GM18870 (cell line): ENCODE data around the gene IL24.

ENCODE experiments used
- ATAC-seq: cut with Tn5 transposase; IDR thresholded peaks from one replicate; pipeline ENCODE4 v1.9.1; 2021; ENCODE audit warnings: moderate library complexity; ENCODE audit not compliant: unreplicated experiment

The IL24 gene

DNA sequence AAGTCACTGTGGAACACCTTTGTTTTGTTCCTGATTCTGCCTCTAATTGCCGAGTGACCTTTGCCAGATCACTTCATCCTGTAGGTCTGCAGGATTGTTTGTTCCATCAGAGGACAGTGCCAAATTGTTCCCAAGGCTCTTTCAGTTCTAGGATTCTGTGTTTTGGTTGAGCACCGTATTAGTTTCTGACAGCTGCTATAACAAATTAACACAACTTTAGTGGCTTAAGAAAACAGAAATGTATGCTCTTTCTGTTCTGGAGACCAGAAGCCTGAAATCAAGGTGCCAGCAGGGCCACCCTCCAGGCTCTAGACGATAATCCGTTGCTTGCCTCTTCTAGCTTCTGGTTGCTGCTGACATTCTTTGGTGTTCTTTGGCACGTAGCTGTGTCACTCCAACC lies 52.4 kb downstream of the IL24 start:
- no peak for ATAC-seq

- no peak for ATAC-seq
Observed at GRCh38 chr1:206951318-206952100, 54.3 kb downstream of the IL24 start.

- ATAC-seq: no peak
Observed at GRCh38 chr1:206952171-206952570, 54.9 kb downstream of the IL24 start.

DNA sequence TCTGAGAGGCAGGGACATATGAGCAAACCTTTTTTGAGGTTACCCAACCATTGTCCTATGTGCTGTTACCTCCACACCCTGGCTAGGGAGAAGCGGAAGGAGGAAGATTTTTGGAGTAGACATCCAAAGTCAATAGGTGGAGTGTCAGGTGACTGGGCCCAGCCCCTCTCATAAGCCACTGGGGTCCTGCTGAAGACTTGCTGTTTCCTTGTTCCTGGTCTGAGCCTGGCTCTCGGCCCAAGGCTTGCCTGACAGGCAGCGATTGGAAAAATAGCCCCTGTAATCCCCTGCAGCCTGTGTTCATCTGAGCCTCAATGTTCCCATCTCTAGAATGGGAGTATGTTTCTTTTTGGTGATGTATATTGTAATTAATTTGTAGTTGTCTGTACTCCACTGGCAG lies 55.9 kb downstream of the IL24 start:
- no peak for ATAC-seq

DNA sequence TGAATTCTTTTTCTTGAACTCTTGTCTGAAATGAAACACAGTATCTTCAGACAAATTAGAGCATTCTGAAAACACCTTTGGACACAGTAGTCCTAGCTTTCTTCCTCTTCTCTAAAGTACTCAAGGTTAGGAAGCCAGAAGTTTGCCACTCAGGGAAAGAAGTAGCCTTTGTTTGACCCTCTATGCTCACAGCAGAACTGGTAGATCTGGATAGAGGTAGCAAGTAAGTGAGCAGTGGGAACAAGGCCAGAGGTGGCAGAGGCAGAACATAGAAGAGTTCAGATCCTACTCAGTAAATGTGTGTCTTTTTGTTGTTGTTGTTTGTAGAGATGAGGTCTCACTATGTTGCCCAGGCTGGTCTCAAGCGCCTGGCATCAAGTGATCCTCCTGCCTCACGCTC lies 56.4 kb downstream of the IL24 start:
- no peak for ATAC-seq
